HCEC 1CT (cell line): ENCODE measurements around the gene CDC42BPB.
"Not testable (repeated sequence)": the region's sequence is repeated elsewhere in the genome, so short reads cannot be mapped to it uniquely, and the experiment has no call there.

Experiments used
- DNase-seq: peaks from one replicate; pipeline ENCODE4 v3.0.0-alpha.2; 2017

The CDC42BPB gene

GRCh38 chr14:103073367-103073875 lies 16.1 kb upstream of the CDC42BPB start:
- no peak for DNase-seq

DNA sequence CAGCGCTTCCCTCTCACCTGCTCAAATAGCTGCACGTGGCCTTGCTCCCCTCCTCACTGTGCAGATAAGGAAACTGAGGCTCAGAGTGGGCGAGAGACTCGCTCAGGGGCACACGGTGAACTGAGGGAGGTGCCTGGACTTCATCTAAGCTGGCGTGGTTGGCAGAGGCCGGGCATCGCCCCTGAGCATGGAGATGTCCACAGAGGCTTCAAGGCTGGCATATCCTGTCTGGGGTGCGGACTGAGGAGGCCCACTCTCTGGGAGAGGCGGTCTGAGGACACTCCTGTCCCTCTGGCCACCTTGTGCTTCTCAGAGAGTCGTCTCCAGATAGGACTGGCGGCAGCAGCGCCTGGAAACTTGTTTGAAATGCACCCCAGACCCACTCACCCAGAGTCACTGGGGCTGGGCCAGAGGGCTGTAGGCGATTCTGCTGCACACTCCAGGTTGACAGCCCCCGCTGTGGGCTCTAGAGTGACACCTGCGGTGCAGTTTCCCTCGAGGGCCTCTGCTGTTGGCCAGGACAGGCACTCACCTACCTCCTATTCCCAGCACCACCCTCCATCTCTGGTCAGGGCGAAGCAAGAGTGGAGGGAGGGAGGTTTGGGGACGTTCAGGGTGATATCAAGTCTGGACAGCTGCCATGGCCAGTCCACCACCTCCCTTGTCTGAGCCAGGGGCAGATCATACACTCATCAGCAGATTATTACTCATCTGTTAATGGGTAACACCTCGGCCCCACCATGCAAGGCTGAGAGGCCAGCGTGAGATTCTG lies 15.4 kb upstream of the CDC42BPB start:
- no peak for DNase-seq

- no peak for DNase-seq
Observed at GRCh38 chr14:103071544-103072251, 14.3 kb upstream of the CDC42BPB start.

GRCh38 chr14:103070971-103071542 lies 13.7 kb upstream of the CDC42BPB start:
- no peak for DNase-seq

DNA sequence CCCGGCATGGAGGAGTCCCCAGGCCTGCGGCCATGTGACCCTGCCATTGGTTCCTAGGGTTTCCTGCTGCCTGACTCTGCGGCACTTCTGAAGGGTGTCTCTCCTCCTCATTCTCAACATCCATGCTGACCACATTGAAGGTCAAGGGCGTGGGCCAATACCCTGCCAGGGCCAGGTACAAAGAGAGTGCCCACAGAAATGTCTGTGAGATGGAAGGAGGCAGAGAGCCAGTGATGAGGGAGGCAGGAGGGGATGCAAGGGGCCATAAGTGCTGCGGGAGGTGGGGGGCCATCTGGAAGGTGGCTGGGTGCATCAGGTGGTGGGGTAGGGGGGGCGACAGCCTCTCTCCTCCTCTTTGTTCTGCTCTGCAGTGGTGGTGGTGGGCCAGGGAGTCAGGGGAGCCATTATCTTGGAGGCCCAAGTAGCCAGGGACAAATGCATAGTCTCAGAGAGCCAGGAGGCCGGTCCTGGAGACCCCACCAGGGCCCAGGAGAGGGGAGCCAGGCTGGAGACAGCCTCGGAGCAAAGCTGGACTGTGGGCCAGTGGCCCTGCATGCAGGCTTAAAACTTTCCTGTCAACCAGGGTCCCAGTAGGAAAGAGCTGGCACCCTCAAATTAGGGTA lies 13.0 kb upstream of the CDC42BPB start:
- DNase-seq: no peak

DNA sequence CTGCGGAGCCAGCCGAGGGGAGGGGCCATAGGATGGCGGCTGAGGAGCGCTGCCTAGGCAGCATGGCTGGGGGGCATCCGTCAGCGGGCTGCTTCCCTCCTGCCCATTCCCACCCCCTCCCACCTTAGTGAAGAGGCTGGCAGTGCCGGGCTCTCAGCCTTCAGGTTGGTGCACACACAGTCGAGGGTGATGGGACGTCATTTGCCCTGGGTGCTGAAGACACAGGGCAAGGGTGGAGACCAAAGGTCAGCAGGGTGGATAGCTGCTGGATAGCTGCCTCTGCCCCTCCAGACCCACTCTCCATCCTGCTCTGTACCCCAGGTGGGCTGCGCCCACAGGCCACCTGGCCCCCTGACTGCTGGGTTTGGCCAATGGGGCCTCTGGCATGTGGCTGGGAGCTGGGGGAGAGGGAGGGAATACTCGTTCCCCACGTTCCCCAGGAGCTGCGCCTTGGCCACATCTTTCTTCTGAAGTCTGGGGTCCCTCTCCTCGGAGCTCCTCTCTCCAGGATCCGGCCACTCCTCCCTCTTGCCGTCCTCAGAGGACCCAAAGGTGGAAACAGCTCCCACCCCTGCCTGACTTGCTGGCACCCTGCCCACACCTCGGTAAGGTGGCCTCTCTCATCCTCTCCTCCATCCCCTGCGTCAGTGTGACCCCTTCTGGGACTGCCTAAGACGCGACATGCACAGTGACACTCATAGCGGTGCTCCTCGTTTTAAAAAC lies 11.2 kb upstream of the CDC42BPB start:
- DNase-seq: no peak

DNA sequence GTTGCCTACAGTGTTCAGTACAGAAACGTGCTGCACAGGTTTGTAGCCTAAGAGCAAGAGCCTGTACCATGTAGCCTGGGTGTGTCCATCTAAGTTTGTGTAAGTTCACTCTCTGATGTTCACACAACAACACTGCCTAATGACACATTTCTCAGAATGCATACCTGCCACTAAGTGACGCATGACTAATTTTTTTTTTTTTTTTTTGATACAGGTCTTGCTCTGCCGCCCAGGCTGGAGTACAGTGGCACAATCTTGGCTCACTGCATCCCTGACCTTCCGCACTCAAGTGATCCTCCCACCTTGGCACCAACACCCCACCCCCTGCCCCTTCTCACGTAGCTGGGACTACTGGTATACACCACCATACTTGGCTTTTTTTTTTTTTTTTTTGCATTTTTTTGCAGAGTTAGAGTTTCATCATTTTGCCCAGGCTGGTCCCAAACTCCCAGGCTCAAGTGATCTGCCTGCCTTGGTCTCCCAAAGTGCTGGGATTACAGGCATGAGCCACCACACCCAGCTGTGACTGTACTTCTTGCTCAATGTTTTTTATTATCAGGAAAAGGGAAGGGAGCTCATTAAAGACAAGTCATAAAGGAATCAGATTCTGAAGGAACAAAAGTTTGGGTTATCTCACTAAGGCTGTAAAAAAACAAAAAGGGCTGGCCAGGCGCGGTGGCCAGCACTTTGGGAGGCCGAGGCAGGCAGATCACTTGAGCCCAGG lies 10.0 kb upstream of the CDC42BPB start:
- peak; percentile 59 for DNase-seq

- DNase-seq: no peak
Observed at GRCh38 chr14:103066399-103066798, 9.1 kb upstream of the CDC42BPB start.

DNA sequence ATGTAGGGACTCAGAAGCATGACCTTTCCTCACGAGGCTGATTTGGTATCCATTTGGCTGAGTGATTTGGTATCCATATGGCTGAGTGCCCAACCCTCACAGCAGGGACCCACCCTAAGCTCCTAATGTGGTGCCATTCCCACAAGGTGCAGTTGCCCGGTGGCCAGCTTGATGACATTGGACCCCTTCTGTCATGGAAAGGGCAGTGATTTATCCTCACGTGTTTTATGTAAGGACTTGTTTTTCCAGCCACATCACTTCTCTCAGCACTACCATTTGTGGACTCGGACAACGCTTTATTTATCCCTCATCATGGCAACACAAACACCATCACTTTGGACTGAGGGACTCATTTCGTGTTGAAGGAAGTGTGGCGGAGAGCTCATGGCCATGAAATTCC lies 8.5 kb upstream of the CDC42BPB start:
- DNase-seq: no peak

GRCh38 chr14:103064978-103065377 lies 7.6 kb upstream of the CDC42BPB start:
- DNase-seq: no peak

- no peak for DNase-seq
Observed at GRCh38 chr14:103064436-103064835, 7.1 kb upstream of the CDC42BPB start.

- no peak for DNase-seq
Observed at GRCh38 chr14:103061482-103061976, 4.2 kb upstream of the CDC42BPB start.

- no peak for DNase-seq
Observed at GRCh38 chr14:103059556-103059955, 2.2 kb upstream of the CDC42BPB start.

DNA sequence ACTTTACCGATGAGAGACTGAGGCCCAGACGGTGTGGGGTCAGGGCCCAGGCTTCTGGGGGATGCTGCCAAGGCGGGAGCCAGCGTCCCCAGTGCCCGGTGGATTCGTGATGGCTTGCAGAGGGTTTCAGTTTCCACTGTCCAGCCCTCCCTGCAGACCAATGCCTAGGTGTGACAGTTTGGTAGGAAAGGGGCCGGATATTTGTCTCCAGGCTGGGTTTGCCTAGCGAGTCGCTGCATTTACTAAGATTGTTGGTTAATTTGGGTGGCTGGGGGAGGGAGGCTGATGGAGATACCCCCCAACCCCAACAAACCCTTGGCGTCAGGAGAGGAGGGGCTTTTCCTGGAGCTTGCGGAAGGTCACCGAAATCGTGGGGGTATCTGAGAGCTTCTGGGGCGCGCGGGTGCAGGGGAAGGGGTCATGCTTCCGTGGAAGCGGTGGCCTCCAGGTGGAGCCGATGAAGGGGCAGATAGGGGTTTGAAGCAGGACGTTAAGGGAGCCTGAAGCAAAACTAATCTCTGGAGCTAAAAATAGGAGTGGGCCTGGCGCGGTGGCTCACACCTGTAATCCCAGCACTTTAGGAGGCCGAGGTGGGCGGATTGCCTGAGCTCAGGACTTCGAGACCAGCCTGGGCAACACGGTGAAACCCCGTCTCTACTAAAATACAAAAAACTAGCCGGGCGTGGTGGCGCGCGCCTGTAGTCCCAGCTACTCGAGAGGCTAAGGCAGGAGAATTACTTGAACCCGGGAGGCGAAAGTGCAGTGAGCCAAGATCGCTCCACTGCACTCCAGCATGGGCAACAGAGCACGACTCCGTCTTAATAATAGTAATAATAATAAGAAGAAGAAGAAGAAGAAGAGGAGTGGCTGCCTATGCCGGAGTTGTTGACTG lies 1.1 kb upstream of the CDC42BPB start:
- DNase-seq: no peak

DNA sequence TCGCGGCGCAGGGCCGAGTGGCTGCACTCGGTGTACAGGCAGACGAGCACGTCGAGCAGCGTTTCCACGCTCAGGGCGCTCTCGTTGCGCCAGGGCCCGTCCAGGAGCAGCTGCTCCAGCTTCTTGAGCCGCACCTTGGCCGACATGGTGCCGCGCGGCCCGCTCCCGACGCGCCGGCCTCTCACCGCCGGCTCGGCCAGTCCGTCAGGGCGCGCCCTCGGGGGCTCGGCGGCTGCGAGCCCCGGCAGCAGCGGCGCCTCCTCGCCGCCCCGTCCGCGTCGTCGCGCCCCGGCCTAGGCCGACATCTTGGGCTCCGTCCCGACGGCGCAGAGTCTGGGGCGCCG lies 349 bp downstream of the CDC42BPB start:
- no peak for DNase-seq

DNA sequence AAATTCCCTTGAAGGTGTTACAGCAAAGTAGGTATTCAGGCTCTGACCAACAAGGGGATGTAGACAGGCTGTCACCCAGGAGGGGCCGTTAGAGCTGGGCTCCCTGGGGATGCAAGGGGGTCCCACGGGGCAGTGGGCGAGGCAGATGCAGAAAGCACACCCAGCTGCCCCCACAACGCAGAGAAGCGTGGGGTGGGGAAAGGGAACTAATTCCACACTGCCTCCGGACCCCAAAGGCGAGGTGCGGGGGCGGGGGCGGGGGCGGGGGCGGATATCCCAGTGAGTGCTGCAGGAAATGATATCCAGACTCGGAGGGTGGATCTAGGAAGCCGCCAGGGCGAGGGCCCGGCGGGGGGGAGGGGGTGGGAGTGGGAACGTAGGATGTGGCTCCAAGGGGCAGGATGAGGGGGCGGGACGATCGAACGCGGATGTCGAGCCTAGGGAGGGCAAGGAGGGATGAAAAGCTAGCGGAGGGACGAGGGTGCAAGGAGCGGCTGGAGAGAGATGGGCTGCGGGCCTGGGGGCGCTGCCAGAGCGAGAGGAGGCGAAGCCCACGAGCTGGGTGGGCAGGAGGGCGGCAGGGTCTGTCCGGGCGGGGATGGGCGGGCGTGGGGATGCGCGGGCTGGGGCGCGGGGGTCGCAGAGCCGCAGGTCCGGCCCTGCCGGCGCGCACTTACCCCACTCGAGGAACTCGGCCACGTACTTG lies 874 bp downstream of the CDC42BPB start:
- DNase-seq: peak; percentile 58

GRCh38 chr14:103055695-103056094 lies 1.7 kb downstream of the CDC42BPB start:
- DNase-seq: no peak

DNA sequence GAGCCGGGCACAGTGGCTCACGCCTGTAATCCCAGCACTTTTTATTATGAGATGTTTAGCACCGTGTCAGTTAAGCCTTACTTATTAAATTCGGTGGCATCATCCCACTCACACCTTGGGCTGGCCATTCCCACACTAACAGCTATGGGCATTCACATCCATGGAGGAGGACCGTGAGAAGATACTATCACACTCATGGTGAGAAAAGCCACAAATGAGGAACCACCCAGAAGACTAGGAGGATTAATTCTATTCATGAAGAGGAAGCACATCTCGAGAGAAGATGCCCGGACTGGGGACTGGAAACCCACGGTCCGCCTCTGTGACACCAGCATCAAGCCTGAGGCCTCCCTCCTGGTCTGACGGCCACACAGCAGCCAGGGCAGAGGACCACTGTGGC lies 4.9 kb downstream of the CDC42BPB start:
- DNase-seq: no peak

- no peak for DNase-seq
Observed at GRCh38 chr14:103050935-103051334, 6.4 kb downstream of the CDC42BPB start.

GRCh38 chr14:103047453-103047852 lies 9.9 kb downstream of the CDC42BPB start:
- not testable (repeated sequence) for DNase-seq
